GM19099 (cell line): ENCODE data around the gene KLC1.

Experiments
- POLR2A ChIP-seq: IDR thresholded peaks from 3 replicates; pipeline ENCODE4 v1.6.1; 2011; ENCODE audit warnings: low read depth; ENCODE audit not compliant: insufficient read length; ENCODE audit errors: extremely low read depth

KLC1 gene

DNA sequence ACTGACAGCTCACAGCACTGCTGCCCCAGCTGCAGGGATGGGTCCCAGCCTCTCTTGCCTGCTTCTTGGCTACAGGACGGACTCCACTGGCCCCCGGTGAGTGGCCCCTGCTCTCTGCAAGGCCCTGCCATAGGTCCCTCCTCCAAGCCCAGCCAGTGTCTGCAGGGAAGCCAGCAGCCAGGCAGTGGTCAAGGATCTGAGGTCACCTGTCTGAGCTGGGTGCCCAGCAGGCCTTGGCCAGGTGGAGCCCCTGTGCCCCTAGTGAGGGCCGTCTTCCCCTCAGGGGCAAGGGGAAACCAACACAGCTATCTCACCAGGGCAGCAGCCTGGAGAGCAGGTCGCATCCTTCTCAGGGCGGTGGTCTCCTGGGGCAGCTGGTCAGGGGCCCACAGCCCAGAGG lies 73.1 kb downstream of the KLC1 start:
- TF ChIP-seq POLR2A = no peak

DNA sequence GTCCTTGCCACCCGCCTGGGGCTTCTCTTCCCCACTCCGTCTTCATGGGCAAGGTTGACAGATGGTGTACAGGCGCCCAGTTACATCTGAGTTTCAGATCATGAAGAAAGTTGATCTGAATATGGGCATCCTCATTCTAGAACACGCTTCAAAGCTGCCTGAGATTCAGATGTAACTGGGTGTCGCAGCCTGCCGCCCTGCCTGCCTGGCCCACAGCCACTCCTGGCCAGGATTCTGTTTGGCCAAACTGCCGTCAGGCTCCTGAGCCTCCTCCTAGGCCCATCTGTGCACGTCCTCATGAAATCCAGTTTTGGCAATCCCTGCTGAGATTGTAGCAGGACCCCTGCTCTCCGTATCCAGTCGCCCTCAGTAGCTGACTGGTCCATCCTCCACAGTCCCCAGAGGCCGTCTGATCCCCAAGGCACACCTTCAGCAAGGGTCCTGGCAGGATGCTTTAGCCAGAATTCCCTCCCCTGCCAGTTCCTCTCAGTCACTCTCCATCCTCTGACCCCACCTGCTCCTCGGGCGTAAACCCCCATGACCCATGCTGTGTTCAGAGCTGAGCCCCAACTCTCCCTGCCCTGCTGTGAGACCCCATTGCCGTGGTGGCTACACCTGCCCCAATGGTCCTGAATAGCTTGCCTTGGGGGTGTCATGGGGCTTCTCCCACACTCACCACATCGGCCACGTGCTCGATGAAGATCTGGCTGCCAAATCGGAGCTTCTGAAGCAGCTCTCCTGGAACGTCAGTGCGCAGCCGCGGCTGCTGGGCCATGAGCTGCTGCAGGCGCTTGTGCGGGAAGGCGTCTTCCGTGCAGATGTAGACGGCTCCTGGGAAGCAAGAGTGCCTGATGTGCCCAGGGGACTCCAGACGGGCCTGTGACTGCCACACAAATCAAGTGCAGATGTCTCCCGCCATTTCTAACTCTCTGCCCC lies 73.8 kb downstream of the KLC1 start:
- TF ChIP-seq POLR2A = no peak

DNA sequence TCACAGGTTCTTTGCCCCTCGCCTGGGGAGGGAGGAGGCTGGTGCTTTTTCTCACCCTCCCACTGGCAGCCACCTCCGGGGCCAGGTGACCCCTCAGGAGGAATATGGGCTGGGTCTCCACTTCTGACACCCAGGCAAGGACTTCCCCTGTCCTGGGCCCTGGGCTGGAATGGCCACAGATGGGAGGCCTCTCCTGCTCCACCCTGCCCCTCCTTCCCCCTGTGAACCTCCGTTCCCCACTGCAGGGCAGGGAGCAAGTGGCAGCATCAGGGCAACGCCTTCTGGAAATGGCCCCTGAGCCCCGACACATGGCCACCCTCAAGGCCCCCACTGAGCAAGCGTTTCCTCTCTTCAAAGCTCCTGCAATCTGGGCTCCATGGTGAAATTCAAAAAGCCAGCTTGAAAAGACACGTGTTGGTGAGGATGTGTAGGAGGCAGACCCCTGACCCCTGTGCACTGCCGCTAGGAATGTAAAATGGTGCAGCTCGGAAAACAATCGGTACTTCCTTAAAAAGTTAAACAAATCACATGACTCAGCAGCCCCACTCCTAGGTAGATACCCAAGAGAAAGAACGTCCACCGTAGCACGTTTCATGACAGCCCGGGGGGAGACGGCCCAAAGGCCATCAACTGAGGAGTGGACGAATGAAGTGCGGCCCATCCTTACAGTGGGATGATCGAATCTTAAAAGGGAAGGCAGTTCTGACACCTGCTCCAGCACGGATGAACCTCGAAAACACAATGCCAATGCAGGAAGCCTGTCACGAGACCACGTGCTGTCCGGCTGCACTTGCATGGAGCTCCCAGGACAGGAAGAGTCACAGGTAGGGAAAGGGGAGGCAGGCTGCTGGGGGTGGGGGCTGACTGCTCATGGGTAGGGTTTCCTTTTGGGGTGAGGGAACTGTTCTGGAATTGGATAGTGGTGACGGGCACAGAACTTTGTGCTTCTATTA lies 74.7 kb downstream of the KLC1 start:
- no peak for TF ChIP-seq POLR2A

DNA sequence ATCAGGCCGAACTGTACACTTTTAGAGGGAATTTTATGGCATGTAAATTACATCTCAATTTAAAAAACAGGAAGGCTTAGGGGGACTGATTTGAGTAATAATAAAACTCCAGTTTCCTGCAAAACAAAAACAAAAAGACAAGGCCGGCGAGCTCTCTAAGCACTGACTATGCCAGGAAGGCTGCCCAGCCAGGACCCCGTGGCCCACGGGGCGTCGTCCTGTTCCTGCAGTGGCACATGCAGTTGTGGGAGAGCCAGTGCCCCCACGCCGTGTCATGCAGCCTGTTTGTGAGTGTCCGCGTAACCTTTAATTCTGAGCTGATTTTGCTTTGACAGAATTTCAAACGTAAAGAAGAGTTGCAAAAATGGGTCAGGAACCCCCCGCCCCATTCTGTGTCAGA lies 75.7 kb downstream of the KLC1 start:
- no peak for TF ChIP-seq POLR2A

DNA sequence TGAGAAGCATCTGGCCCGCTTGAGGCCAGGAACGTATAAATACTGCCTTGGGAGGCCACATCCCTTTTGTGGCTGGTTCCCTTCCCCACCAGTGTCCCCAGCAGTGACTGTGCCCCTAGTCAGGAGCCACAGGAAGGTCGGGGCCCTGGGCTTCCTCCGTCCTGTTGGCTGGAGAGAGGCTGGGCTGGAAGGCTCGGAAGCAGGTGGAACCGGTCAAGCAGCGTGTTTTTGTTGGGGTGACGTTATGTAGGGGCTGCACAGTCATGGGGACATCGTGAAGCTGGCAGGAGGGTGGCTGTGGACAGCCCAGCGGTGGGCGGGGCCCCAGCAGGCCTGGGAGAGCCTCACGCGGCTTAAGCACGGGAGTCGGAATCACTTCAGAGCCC lies 76.1 kb downstream of the KLC1 start:
- no peak for TF ChIP-seq POLR2A

DNA sequence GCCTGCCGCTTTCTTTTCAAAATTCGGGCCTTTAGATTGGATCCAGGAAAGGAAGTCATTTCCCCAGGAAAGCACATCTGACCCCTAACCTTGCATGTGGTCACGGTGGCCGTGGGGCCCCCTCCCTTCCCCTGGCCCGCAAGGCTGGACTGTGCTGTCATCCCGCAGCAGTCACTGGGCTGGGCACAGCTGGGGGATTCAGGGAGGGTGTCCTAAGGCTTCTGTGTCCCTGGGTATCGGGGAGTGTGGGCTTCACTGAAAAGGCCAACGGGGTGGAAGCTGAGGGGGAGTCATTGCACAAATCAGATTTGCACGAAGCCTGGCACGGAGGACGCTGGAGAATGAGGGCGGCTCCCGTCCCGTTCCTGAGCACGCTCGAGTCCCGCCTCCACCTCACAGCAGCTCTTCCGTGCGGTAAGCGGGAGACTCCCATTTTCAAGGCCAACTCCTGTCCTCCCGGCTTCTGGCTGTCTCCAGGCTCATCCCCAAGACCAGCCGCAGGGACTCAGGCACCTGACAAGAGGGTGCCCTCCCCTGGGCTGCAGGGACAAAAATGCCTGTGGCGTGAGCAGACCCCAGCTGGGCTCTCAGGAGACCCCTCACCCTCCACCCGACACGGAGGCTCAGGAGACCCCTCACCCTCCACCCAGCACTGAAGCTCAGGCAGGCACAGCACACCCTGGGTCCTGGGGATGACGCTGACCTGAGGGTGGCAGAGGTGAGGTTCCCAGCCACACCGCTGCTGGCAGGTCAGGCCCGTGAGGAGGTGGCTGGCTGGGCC lies 76.7 kb downstream of the KLC1 start:
- no peak for TF ChIP-seq POLR2A

DNA sequence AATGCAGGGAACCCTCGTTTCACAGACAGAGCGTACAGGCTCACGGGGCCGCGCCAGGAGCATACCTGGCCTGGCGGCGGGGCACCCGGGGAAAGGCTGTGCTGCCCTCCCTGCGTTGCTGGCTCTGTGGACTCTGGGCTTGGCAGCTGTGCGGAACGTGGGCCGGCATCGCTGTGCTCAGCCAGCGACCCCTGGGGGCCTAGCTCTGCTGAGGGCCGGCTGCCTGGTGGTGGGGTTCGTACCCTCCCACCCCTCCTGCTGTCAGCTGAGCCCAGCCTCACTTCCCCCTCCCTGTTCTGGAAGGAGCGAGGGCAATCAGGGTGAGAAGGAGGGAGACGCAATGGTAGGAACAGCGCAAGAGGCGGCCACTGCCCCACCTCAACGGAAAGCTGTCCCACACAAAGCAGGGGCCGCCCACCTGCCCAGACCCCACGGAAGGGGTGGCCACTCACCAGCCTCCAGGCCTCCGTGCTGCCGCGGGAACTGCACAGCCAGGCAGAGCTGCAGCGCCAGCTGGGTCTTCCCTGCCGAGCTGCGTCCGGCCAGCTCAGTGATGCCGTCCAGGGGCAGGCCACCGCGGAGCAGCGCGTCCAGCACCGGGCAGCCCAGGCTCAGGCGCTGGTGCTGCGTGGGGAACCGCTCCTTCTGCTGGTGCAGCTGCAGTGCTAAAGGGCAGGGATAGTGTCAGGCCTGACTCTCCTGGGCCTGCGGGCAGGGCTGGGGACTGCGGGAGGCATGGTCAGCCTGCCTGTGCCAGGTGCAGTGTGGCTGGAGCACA lies 77.7 kb downstream of the KLC1 start:
- TF ChIP-seq POLR2A = no peak

DNA sequence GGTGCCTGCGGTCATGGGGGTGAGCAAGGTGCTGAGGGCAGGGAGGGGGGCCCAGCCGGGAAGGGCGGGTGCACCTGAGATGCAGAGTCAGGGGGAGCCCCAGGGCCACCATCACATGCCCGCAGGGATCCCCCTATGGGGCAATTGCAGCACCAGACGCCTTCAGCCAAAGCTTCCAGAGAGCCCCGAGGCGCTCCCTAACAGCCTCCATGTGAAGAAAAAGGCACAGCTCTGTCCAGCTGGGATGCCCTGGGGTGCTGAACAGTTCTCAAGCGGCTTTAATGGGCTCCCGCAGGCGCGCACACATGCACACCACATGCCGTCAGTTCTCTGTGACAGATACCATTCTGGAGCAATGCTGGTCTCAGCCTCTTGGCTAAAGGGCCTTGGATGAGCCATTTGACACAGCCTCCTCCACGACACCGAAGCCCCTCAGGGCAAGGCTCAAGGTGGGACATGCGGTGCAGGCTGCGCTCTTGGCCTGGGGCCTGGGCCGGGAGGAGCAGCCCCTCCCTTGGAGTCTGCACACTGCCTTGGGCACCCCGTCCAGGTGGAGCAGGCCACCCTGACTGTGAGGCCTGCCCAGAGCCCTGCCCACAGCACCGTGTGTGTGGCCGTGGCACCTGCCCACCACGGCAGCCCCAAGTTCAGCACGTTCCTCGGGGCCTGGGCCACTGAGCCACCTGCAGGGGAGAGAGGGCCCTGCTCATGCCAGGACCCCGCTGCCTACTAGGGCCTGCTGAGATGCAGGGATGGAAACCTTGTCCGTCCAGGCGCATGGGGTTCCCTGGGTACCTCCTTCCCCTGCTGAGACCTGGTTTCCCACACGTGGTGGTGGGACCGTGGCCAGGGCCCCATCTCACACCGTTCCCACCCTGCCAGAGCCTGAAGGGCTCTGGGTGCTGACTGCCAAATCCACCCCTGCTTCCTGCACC lies 78.6 kb downstream of the KLC1 start:
- TF ChIP-seq POLR2A = no peak

DNA sequence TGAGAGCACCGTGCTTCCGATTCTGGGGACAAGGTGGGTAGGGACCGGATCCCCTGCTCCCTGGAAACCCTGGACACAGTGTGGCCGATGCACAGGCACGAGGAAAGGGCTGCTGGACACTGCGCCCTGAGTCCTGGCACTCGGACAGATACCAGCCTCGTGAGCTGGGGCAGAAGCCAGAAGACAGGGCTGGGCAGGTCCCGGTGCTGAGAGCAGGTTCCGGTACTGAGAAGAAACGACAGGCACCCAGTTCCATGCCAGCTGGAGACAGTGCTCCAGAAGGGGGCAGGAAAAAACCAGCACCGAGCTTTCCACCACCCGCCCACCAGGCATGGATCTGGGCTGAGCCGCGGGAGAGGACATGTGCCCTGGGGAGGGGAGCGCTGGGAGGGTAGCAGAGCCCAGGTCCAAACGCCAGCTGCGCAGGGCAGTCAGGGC lies 79.8 kb downstream of the KLC1 start:
- no peak for TF ChIP-seq POLR2A

DNA sequence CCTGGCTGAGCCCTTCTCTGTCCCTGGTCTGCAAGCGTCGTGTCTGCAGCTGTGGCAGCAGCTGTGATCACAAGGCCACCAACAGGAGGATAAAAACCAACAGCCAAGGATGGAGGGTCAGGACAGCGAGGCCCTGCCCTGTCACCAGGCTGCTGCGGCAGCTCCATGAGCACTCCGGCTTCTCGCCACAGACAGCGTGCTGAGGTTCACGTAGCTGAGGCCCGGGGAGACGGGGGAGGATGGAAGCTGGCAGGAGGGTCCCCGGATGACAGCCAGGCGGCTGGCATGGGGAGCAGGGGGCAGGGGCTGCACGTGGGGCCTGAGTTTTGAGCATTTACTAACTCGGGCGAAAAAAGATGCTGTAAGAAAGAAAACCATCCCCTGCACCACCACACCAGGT lies 80.8 kb downstream of the KLC1 start:
- no peak for TF ChIP-seq POLR2A

DNA sequence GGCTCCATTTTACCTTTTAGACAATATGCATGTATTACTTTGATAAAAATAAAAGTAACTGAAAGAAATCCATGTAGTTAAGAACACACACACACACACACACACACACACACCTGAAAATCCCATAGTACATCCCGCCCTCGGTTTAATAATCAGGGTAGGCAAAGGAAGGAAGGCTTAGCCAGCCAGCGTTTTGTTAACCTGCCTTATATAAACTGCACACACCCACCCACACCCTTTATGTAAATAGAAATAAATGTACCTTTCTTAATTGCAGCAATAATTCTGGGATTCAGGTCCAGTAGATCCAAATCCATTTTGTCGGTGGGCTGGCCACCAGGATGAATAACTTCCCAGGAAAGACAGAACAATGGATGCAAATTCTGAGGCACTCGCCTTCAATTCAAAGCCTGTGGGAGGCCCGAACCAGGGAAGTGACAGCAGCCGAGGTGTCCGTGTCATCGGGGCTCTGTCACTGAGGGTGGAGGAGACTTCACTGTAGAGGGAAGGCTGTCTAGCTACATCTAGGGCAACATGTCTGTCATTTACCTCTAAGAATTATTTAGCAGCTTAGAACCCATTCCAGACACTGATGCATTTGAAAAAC lies 81.9 kb downstream of the KLC1 start:
- TF ChIP-seq POLR2A = no peak

DNA sequence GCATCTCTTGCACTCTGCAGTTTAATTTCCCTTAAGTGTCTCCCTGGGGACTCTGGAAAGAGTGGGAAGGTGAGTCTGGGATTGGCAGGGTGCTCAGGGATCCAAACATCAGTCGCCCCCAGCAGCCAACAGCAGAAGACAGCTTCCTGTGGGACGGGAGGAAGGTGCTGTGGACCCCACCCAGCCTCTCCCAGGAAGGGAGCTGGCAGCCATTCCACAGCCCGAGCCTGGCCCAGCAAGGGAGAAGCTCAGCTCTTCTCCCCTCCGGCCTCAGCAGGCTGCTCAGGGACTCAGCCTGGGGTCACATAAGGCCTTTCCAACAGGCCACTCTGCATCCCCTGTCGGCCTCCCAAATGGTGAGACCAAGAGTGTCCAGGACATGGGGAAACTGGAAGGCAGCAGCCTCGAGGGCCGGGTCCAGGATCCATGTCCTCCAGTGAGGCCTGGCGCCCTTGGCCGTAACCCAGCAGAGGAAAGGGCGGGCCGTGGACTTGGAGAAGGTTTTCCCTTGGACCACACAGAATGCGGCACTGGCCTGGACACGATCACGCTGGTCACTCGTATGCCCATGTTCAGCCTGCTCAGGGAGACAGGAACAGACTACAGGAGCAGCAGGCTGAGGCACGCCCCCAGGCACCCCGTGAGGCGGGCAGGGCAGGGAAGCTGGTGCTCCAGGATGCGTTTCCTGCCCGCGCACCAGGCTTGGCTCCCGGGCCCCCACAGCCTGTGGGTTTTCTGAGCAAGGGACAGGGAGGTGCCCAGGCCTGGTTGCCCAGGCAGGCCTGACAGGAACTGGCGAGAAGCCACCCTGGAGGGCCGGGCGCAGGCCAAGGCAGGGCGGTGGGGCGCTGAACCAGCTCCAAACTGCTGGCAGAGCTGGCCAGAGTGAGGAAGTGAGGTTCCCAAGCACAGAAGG lies 82.8 kb downstream of the KLC1 start:
- TF ChIP-seq POLR2A = no peak

DNA sequence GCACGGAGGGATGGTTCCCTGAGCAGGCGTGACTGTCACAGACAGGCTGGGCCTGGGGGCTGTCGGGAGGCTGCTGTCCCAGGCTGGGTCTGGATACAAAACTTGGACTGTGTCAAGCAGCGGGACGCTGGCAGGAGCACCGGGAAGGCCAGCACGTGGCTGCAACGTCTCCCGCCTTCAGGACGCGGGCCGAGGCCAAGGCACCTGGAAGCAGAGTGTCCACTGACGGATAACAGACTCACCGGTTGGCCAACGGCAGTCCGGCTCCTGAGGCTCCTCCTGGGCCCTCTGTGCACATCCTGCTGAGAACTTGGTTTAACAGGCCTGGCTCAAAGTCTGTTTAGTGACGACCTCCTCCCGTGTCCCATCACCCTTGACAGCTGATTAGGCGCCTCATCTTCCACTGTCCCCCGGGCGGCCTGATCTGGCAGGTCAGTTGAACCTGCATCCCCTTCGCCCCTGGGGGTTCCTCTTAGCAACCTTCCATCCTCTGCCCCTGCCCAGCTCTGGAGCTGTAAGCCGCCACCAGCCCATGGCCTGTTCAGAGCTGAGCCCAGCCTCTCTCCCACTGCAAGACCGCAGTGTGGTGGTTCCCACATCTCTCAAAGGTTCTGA lies 83.7 kb downstream of the KLC1 start:
- TF ChIP-seq POLR2A = no peak
